ENCODE results near the gene RNF13. TPM values are rescaled to one million over a fixed set of nuclear protein-coding genes. Genes with fewer than 3 reads are reported as not detected.
A peak's percentile ranks its signal among the peaks of the same experiment; 100 is the strongest.
"Not testable (repeated sequence)": the region's sequence is repeated elsewhere in the genome, so short reads cannot be mapped to it uniquely, and the experiment has no call there.

RNF13 gene
- total RNA-seq, 1 donor from 2014 or later = 26.9 TPM

GRCh38 chr3:149872589-149872988 is 59.6 kb downstream of the RNF13 start:
- H3K9me3 Mint-ChIP-seq = peaks cover 12% of the 10 kb centered on the region
- H3K27me3 Mint-ChIP-seq (ENCODE audit: low read depth) = no peaks in the 10 kb centered on the region
- H3K27ac Mint-ChIP-seq (ENCODE audit: unreplicated experiment) = no peak overlapping the region
- TF ChIP-seq CTCF (conservative IDR thresholded peaks at IDR 0.05) = no peak
- peaks cover 17% of the 10 kb centered on the region for H3K36me3 Mint-ChIP-seq (ENCODE audit: low read depth)
- no peak overlapping the region for H3K4me3 Mint-ChIP-seq
- H3K4me1 Mint-ChIP-seq = peaks cover 4% of the 10 kb centered on the region
- DNase-seq (ENCODE audit: low read depth, low spot score) = no peak

GRCh38 chr3:149877668-149878067 is 64.7 kb downstream of the RNF13 start:
- no peaks in the 10 kb centered on the region for H3K9me3 Mint-ChIP-seq
- DNase-seq (ENCODE audit: low read depth, low spot score) = no peak
- H3K27me3 Mint-ChIP-seq (ENCODE audit: low read depth) = no peaks in the 10 kb centered on the region

GRCh38 chr3:149879872-149880271 is 66.9 kb downstream of the RNF13 start:
- TF ChIP-seq CTCF (conservative IDR thresholded peaks at IDR 0.05) = peak; percentile 70
- no peaks in the 10 kb centered on the region for H3K27me3 Mint-ChIP-seq (ENCODE audit: low read depth)
- no peak overlapping the region for H3K27ac Mint-ChIP-seq (ENCODE audit: unreplicated experiment)
- peak; percentile 59 for DNase-seq (ENCODE audit: low read depth, low spot score)
- H3K4me3 Mint-ChIP-seq = no peak overlapping the region
- peaks cover 8% of the 10 kb centered on the region for H3K4me1 Mint-ChIP-seq
- H3K36me3 Mint-ChIP-seq (ENCODE audit: low read depth) = peaks cover 9% of the 10 kb centered on the region
- H3K9me3 Mint-ChIP-seq = peaks cover 5% of the 10 kb centered on the region

More at GRCh38 chr3:149877668-149878067, 64.7 kb downstream of the RNF13 start:
- Mint-ChIP-seq H3K4me3 (no peak overlapping the region), H3K27ac (ENCODE audit: unreplicated experiment) (no peak overlapping the region), H3K36me3 (ENCODE audit: low read depth) (no peaks in the 10 kb centered on the region), H3K4me1 (peaks cover 8% of the 10 kb centered on the region)
- TF ChIP-seq CTCF (conservative IDR thresholded peaks at IDR 0.05) = no peak

GRCh38 chr3:149881879-149882278 is 68.9 kb downstream of the RNF13 start:
- TF ChIP-seq CTCF (conservative IDR thresholded peaks at IDR 0.05) = no peak
- Mint-ChIP-seq H3K36me3 (ENCODE audit: low read depth) (peaks cover 9% of the 10 kb centered on the region), H3K9me3 (peaks cover 5% of the 10 kb centered on the region), H3K4me3 (no peak overlapping the region), H3K27me3 (ENCODE audit: low read depth) (no peaks in the 10 kb centered on the region), H3K27ac (ENCODE audit: unreplicated experiment) (no peak overlapping the region), H3K4me1 (peaks cover 4% of the 10 kb centered on the region)
- DNase-seq (ENCODE audit: low read depth, low spot score) = no peak

- Mint-ChIP-seq H3K4me3 (no peak overlapping the region), H3K4me1 (peaks cover 4% of the 10 kb centered on the region), H3K9me3 (peaks cover 5% of the 10 kb centered on the region), H3K36me3 (ENCODE audit: low read depth) (peaks cover 9% of the 10 kb centered on the region), H3K27ac (ENCODE audit: unreplicated experiment) (no peak overlapping the region), H3K27me3 (ENCODE audit: low read depth) (no peaks in the 10 kb centered on the region)
- DNase-seq (ENCODE audit: low read depth, low spot score) = no peak
- no peak for TF ChIP-seq CTCF (conservative IDR thresholded peaks at IDR 0.05)
These were observed 70.1 kb downstream of the RNF13 start for GRCh38 chr3:149883134-149883533.

GRCh38 chr3:149883860-149884259 is 70.8 kb downstream of the RNF13 start:
- not testable (repeated sequence) for H3K27ac Mint-ChIP-seq (ENCODE audit: unreplicated experiment); H3K4me1 Mint-ChIP-seq; H3K4me3 Mint-ChIP-seq; H3K9me3 Mint-ChIP-seq; DNase-seq (ENCODE audit: low read depth, low spot score); H3K27me3 Mint-ChIP-seq (ENCODE audit: low read depth); H3K36me3 Mint-ChIP-seq (ENCODE audit: low read depth)

- not testable (repeated sequence) for H3K27me3 Mint-ChIP-seq (ENCODE audit: low read depth); H3K9me3 Mint-ChIP-seq; H3K36me3 Mint-ChIP-seq (ENCODE audit: low read depth); DNase-seq (ENCODE audit: low read depth, low spot score); H3K4me3 Mint-ChIP-seq; H3K27ac Mint-ChIP-seq (ENCODE audit: unreplicated experiment); H3K4me1 Mint-ChIP-seq
These were observed 71.8 kb downstream of the RNF13 start for GRCh38 chr3:149884848-149885247.

Data from neural crest cell (in vitro differentiated cells).